SK-N-SH (cell line): ENCODE measurements around the gene CDKN1A. TPM values are rescaled to one million over a fixed set of nuclear protein-coding genes. Genes with fewer than 3 reads are reported as not detected.

Experiments used
- CTCF ChIA-PET: fragments of 300-600, 350-600 bp; formaldehyde crosslinking; extraction: SDS; loops from one replicate; lab custom pipeline; 2021; lab: Yijun Ruan, JAX
- POLR2A ChIA-PET: fragments of 350-600 bp; sonication (Branson Sonifier 250); formaldehyde crosslinking; extraction: SDS; loops from one replicate; lab custom pipeline; 2020; ENCODE audit warnings: antibody characterized with exemption, inconsistent platforms; lab: Yijun Ruan, JAX
- DNase-seq: peaks from one replicate; pipeline ENCODE4 v3.0.0; 2012
- H2AFZ ChIP-seq: fragments of 200-600 bp; sonication (generic); 2 replicates; pipeline ENCODE4 v1.8.1; 2016; ENCODE audit warnings: antibody characterized with exemption, mild to moderate bottlenecking, low read depth
- H3F3A ChIP-seq: fragments of 200-600 bp; sonication (generic); replicated peaks from 2 replicates; pipeline ENCODE3; 2016; ENCODE audit warnings: antibody characterized with exemption, mild to moderate bottlenecking; ENCODE audit not compliant: insufficient read depth
- H3K27ac ChIP-seq, 2 experiments: fragments of 200-500 bp in 1 of 2; fragments of 200-600 bp in 1 of 2; sonication (Bioruptor generic) in 1 of 2; sonication (generic), shearing (Covaris generic) in 1 of 2; 2 replicates each; pipeline versions ENCODE4 v1.5.1 to v1.6.1; 2014 to 2016; ENCODE audit warnings: low read depth in 2 of 2, inconsistent platforms in 1 of 2, low read length in 1 of 2, mild to moderate bottlenecking in 1 of 2, mixed read lengths in 1 of 2
- H3K27me3 ChIP-seq: fragments of 200-600 bp; sonication (generic), shearing (Covaris generic); 2 replicates; pipeline ENCODE4 v1.6.1; 2016; ENCODE audit warnings: mixed run types; ENCODE audit not compliant: insufficient read depth
- H3K36me3 ChIP-seq, 2 experiments: fragments of 200-500 bp in 1 of 2; fragments of 200-600 bp in 1 of 2; sonication (Bioruptor generic) in 1 of 2; sonication (generic) in 1 of 2; replicated peaks in 1 of 2; 2 replicates each; pipeline versions ENCODE3 to v1.5.1; 2014 to 2016; ENCODE audit warnings: low read length in 1 of 2, mild to moderate bottlenecking in 1 of 2; ENCODE audit not compliant: insufficient read depth in 2 of 2, control insufficient read depth in 1 of 2
- H3K4me1 ChIP-seq, 2 experiments: fragments of 200-500 bp in 1 of 2; fragments of 200-600 bp in 1 of 2; sonication (Bioruptor generic) in 1 of 2; sonication (generic), shearing (Covaris generic) in 1 of 2; 2 replicates each; pipeline versions ENCODE4 v1.5.1 to v1.6.1; 2014 to 2016; ENCODE audit warnings: low read depth in 1 of 2, low read length in 1 of 2, mixed run types in 1 of 2; ENCODE audit not compliant: insufficient read depth in 2 of 2, control insufficient read depth in 1 of 2
- H3K4me2 ChIP-seq: fragments of 200-600 bp; sonication (generic), shearing (Covaris generic); 2 replicates; pipeline ENCODE4 v1.6.1; 2017; ENCODE audit warnings: mixed run types
- H3K4me3 ChIP-seq, 2 experiments: fragments of 200-500 bp in 1 of 2; fragments of 200-600 bp in 1 of 2; sonication (Bioruptor generic) in 1 of 2; sonication (generic), shearing (Covaris generic) in 1 of 2; 2 replicates each; pipeline versions ENCODE4 v1.5.1 to v1.8.1; 2014 to 2016; ENCODE audit warnings: low read depth in 2 of 2, inconsistent platforms in 1 of 2, low read length in 1 of 2, mild to moderate bottlenecking in 1 of 2, mixed read lengths in 1 of 2, moderate library complexity in 1 of 2
- H3K79me2 ChIP-seq: fragments of 200-600 bp; sonication (generic); 2 replicates; pipeline ENCODE4 v1.8.1; 2017; ENCODE audit warnings: mild to moderate bottlenecking; ENCODE audit not compliant: insufficient read depth
- H3K9ac ChIP-seq: fragments of 200-600 bp; sonication (generic); 2 replicates; pipeline ENCODE4 v1.6.1; 2017; ENCODE audit warnings: mixed run types
- H3K9me2 ChIP-seq: fragments of 200-600 bp; sonication (generic); 2 replicates; pipeline ENCODE4 v1.6.1; 2017; ENCODE audit warnings: mixed run types
- H3K9me3 ChIP-seq: fragments of 200-600 bp; sonication (generic); 2 replicates; pipeline ENCODE4 v1.6.1; 2017; ENCODE audit warnings: mixed run types, mild to moderate bottlenecking, moderate library complexity
- H4K20me1 ChIP-seq: fragments of 200-600 bp; sonication (generic); 2 replicates; pipeline ENCODE4 v1.6.1; 2017; ENCODE audit warnings: mild to moderate bottlenecking, mixed run types; ENCODE audit not compliant: insufficient read depth
- CHD2 ChIP-seq: fragments of 150-350 bp; IDR thresholded peaks from 2 replicates; pipeline ENCODE4 v1.6.1; 2018; ENCODE audit warnings: low read length; ENCODE audit not compliant: partially characterized antibody
- EP300 ChIP-seq, 2 experiments: IDR thresholded peaks; 2 replicates each; pipeline versions ENCODE4 v1.4.0 to v1.6.1; 2012; ENCODE audit warnings: borderline replicate concordance in 1 of 2, low read depth in 1 of 2, low read length in 1 of 2
- FOXJ3 ChIP-seq: sonication (generic); formaldehyde crosslinking; IDR thresholded peaks from 2 replicates; pipeline ENCODE4 v1.5.1; 2020; ENCODE audit warnings: mild to moderate bottlenecking, missing genetic modification reagents
- GATA2 ChIP-seq: sonication (generic); formaldehyde crosslinking; IDR thresholded peaks from 2 replicates; pipeline ENCODE4 v1.5.0; 2020; ENCODE audit warnings: mild to moderate bottlenecking, missing genetic modification reagents
- JUND ChIP-seq: IDR thresholded peaks from 2 replicates; pipeline ENCODE4 v1.4.0; 2012
- MXI1 ChIP-seq: IDR thresholded peaks from 2 replicates; pipeline ENCODE4 v1.6.1; 2012; ENCODE audit warnings: mild to moderate bottlenecking, low read depth, low read length, improper control_type of control experiment
- NFIC ChIP-seq: IDR thresholded peaks from 2 replicates; pipeline ENCODE4 v1.4.0; 2012; ENCODE audit warnings: borderline replicate concordance
- RFX5 ChIP-seq: IDR thresholded peaks from 2 replicates; pipeline ENCODE4 v1.6.1; 2012; ENCODE audit warnings: mild to moderate bottlenecking, improper control_type of control experiment, low read length
- TAF1 ChIP-seq: IDR thresholded peaks from 2 replicates; pipeline ENCODE4 v1.6.1; 2012; ENCODE audit warnings: low read depth, mild to moderate bottlenecking, low read length, moderate library complexity, borderline replicate concordance
- TEAD4 ChIP-seq: IDR thresholded peaks from 2 replicates; pipeline ENCODE4 v1.4.0; 2012; ENCODE audit warnings: mild to moderate bottlenecking, borderline replicate concordance; ENCODE audit not compliant: insufficient read depth
- YY1 ChIP-seq: IDR thresholded peaks from 2 replicates; pipeline ENCODE4 v1.4.0; 2012; ENCODE audit warnings: low read depth, mild to moderate bottlenecking
- WGBS: methylation state at CpG from one replicate; pipeline ENCODE4 v1.1.6; 2017; ENCODE audit warnings: low lambda C conversion rate; 5-methylcytosine and 5-hydroxymethylcytosine counted together
- polyA plus RNA-seq, 3 experiments: library from polyadenylated mRNA; depleted of rRNA; stranded (reverse); fragments of >200 nt; gene quantifications; 2 replicates each; pipeline ENCODE4 v1.2.3, GENCODE V29; 2012
- TF ChIP-seq, protein P1 (sequence below): IDR thresholded peaks from 2 replicates; pipeline ENCODE4; 2012
- TF ChIP-seq, protein P2 (sequence below): IDR thresholded peaks from 2 replicates; pipeline ENCODE4 v1.4.0; 2012; ENCODE audit warnings: low read depth, borderline replicate concordance

The CDKN1A gene
- polyA plus RNA-seq, 1 of the 3 experiments (the other 2 are of a cell fraction): 747 TPM

GRCh38 chr6:36638579-36638978, 39.9 kb upstream of the CDKN1A start:
- H3K9ac ChIP-seq: no peak overlapping the region
- no peak for TF ChIP-seq NFIC
- TF ChIP-seq, protein P1, sequence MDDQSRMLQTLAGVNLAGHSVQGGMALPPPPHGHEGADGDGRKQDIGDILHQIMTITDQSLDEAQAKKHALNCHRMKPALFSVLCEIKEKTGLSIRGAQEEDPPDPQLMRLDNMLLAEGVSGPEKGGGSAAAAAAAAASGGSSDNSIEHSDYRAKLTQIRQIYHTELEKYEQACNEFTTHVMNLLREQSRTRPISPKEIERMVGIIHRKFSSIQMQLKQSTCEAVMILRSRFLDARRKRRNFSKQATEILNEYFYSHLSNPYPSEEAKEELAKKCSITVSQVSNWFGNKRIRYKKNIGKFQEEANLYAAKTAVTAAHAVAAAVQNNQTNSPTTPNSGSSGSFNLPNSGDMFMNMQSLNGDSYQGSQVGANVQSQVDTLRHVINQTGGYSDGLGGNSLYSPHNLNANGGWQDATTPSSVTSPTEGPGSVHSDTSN: no peak
- TF ChIP-seq FOXJ3 (CRISPR knock-in tag): no peak
- TF ChIP-seq GATA2 (CRISPR knock-in tag): no peak
- TF ChIP-seq JUND: no peak
- H3K9me3 ChIP-seq: no peaks in the 10 kb centered on the region
- H3K27me3 ChIP-seq: no peaks in the 10 kb centered on the region
- no peak overlapping the region for H3K4me2 ChIP-seq
- no peaks in the 10 kb centered on the region for H3K9me2 ChIP-seq
- ChIA-PET CTCF (no interaction called here), POLR2A (no interaction called here)
- H3K4me3 ChIP-seq: no peak overlapping the region
- peaks cover 4 to 13% of the 10 kb centered on the region in 2 experiments; a peak in 3 of 4 replicates for H3K4me1 ChIP-seq
- DNase-seq: no peak
- H3F3A ChIP-seq: peaks cover 13% of the 10 kb centered on the region
- no peak overlapping the region for H3K27ac ChIP-seq
- WGBS: 97% methylated on average over 3 of the region's 3 CpGs
- no peak overlapping the region for H2AFZ ChIP-seq
- H4K20me1 ChIP-seq: no peaks in the 10 kb centered on the region
- no peaks in the 10 kb centered on the region for H3K36me3 ChIP-seq
- H3K79me2 ChIP-seq: no peaks in the 10 kb centered on the region

GRCh38 chr6:36639171-36639808, 39.2 kb upstream of the CDKN1A start:
- Histone ChIP-seq H2AFZ (no peak overlapping the region), H3K79me2 (no peaks in the 10 kb centered on the region), H3K4me1 (peaks cover 6 to 15% of the 10 kb centered on the region in 2 experiments; a peak in 3 of 4 replicates), H3K4me2 (no peak overlapping the region), H4K20me1 (no peaks in the 10 kb centered on the region), H3K9me3 (no peaks in the 10 kb centered on the region), H3K4me3 (no peak overlapping the region), H3K9me2 (no peaks in the 10 kb centered on the region), H3K36me3 (no peaks in the 10 kb centered on the region), H3K27ac (no peak overlapping the region), H3K9ac (no peak overlapping the region), H3F3A (peaks cover 15% of the 10 kb centered on the region), H3K27me3 (no peaks in the 10 kb centered on the region)
- TF ChIP-seq YY1: no peak
- no peak for TF ChIP-seq NFIC
- no peak for TF ChIP-seq CHD2
- no peak for TF ChIP-seq RFX5
- no peak for TF ChIP-seq MXI1
- TF ChIP-seq, protein P2, sequence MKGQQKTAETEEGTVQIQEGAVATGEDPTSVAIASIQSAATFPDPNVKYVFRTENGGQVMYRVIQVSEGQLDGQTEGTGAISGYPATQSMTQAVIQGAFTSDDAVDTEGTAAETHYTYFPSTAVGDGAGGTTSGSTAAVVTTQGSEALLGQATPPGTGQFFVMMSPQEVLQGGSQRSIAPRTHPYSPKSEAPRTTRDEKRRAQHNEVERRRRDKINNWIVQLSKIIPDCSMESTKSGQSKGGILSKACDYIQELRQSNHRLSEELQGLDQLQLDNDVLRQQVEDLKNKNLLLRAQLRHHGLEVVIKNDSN: no peak
- TF ChIP-seq, protein P1: no peak
- TF ChIP-seq TEAD4: no peak
- TF ChIP-seq EP300 (IDR thresholded peaks at IDR 0.05; ENCODE audit: borderline replicate concordance in 1 of 2, low read depth in 1 of 2, low read length in 1 of 2): no peak
- no peak for TF ChIP-seq TAF1
- WGBS: 96% methylated on average over 10 of the region's 11 CpGs
- ChIA-PET POLR2A (no interaction called here), CTCF (no interaction called here)
- DNase-seq: no peak
